Activated effector memory CD4-positive, alpha-beta T cell treated with anti-CD3 and anti-CD28 coated beads, Interleukin-2, amount 50 U/mL, for 16 hours (primary cell): ENCODE measurements around the gene HBE1.
"Not testable (repeated sequence)": the region's sequence is repeated elsewhere in the genome, so short reads cannot be mapped to it uniquely, and the experiment has no call there.

Source experiments
- DNase-seq: peaks from one replicate; pipeline ENCODE4 v3.0.0-alpha.2; 2020

HBE1 gene

DNA sequence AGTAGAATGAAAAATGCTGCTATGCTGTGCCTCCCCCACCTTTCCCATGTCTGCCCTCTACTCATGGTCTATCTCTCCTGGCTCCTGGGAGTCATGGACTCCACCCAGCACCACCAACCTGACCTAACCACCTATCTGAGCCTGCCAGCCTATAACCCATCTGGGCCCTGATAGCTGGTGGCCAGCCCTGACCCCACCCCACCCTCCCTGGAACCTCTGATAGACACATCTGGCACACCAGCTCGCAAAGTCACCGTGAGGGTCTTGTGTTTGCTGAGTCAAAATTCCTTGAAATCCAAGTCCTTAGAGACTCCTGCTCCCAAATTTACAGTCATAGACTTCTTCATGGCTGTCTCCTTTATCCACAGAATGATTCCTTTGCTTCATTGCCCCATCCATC lies 14.9 kb upstream of the HBE1 start:
- DNase-seq = no peak

- DNase-seq = no peak
Observed at GRCh38 chr11:5283882-5284281, 14.1 kb upstream of the HBE1 start.

GRCh38 chr11:5283086-5283485 lies 13.3 kb upstream of the HBE1 start:
- no peak for DNase-seq

GRCh38 chr11:5282628-5283027 lies 12.9 kb upstream of the HBE1 start:
- no peak for DNase-seq

DNA sequence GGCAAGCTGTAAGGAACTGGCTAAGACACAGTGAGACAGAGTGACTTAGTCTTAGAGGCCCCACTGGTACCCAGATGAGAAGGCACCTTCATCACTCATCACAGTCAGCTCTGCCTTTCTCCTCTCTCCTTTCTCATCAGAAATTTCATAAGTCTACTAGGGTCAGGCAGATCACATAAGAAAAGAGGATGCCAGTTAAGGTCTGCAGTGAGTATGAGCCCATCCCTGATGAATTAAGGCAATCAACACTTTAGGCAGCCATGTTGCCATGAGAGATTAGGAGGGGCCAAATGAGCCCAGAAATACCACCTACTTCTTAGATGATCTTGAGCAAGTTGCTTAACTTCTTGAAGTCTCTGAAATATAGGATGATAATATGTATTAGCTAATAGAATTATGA lies 11.9 kb upstream of the HBE1 start:
- no peak for DNase-seq

- DNase-seq = no peak
Observed at GRCh38 chr11:5280582-5281102, 10.9 kb upstream of the HBE1 start.

DNA sequence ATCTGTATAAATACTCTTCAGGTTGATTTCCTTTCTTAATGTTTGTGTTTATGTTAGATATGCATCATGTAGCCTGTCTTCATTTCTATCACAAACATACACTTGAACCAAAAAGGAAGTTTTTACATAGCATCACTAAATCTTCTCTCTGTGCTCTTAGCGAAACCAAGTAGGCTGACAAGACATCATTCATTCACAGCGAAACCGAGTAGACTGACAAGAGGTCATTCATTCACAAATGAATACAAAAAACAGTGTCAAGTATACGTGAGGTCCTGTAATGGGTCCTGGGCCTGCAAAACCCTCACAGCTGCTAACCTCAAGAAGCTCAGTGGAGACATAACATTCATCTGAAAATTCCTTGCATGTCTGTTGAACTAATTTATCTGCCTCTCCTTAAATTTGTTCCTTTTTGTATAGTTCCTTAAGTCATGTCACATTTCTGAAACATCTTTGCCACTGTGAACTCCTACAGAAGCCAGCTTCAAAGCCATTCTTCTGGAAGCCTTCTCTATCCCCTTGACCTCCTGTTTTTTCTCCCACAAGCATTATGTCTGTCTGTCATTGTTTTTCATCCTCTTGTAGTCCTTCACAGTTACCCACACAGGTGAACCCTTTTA lies 9.8 kb upstream of the HBE1 start:
- DNase-seq = no peak

DNA sequence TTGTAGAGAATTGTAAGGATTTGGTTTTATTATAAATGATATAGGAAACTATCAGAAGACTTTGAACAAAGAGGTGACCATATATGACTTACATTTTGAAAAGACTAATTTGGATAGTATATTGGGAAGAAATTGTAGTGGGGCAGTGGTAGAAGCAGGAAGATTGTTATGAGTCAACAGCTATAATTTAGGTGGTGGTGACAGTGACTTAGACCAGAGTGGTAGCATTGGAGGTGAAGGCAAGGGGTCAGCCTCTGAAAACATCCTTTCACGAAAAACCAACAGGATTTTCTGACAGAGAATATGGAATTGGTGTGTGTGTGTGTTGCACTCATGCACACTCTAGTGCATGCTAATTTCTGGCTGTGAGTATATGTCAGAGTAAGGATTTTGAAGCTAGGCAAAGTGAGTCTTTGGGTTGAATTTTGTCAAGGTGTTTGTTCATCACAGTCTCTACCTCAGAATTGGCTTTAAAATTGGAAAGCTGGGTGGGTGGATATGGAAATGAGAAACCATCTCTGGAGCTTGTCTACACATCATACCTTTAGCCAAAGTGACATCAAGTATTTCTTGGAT lies 8.2 kb upstream of the HBE1 start:
- DNase-seq = no peak

- DNase-seq = no peak
Observed at GRCh38 chr11:5276697-5277096, 7.0 kb upstream of the HBE1 start.

DNA sequence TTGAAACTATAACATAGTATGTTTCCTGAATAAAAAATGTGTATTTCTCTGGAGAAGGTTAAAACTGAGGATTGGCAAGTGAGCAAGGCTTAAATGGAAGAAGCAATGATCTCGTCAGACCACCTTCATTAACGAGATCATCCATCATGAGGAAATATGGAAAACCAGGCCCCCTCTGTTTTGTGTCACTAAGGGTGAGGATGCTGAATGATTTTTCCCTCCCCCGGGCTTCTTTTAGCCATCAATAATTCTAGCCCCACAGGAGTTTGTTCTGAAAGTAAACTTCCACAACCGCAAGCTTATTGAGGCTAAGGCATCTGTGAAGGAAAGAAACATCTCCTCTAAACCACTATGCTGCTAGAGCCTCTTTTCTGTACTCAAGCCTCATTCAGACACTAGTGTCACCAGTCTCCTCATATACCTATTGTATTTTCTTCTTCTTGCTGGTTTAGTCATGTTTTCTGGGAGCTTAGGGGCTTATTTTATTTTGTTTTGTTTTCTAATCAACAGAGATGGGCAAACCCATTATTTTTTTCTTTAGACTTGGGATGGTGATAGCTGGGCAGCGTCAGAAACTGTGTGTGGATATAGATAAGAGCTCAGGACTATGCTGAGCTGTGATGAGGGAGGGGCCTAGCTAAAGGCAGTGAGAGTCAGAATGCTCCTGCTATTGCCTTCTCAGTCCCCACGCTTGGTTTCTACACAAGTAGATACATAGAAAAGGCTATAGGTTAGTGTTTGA lies 5.8 kb upstream of the HBE1 start:
- no peak for DNase-seq

GRCh38 chr11:5274395-5274794 lies 4.7 kb upstream of the HBE1 start:
- DNase-seq = no peak

DNA sequence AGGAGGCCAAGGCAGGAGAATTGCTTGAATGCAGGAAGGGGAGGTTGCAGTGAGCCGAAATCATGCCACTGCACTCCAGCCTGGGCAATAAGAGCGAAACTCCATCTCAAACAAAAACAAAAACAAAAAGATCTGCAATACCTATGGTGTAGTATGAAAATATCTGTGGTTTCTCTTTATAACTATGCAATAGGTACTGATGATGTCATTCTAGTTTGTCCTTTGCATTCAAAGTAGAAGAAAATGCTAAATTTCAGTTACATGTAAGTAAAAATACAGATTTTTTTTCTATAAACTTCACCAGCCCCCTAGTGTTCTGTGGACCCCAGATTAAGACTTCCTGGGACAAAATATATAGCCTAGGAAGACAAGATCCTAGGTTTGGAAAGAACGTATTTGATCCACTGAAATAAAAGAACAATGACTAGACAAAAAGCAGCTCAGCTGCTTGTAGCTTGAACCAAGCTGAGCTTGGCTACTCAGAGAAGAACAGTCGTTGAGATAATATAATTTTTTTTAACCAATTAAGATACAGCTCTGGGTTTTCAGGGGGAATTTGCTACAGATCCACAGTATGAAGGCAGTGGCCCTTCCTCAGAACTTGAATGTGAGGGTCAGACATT lies 2.8 kb upstream of the HBE1 start:
- DNase-seq = no peak

GRCh38 chr11:5267033-5267563 lies 2.6 kb downstream of the HBE1 start:
- no peak for DNase-seq

GRCh38 chr11:5266609-5267008 lies 3.1 kb downstream of the HBE1 start:
- DNase-seq = no peak

DNA sequence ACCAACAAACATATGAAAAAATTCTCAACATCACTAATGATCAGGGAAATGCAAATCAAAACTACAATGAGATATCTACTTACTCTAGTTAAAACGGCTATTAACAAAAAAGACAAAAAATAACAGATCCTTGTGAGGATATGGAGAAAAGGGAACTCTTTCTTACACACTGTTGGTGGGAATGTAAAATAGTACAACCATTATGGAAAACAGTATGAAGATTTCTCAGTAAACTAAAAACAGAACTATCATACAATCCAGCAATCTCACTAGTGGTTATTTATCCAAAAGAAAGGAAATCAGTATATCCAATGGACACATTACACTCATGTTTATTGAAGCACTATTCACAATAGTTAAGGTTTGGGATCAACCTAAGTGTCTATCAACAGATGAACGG lies 3.9 kb downstream of the HBE1 start:
- no peak for DNase-seq

- no peak for DNase-seq
Observed at GRCh38 chr11:5258543-5259262, 11.0 kb downstream of the HBE1 start.

GRCh38 chr11:5257296-5257695 lies 12.4 kb downstream of the HBE1 start:
- no peak for DNase-seq

GRCh38 chr11:5254646-5255413 lies 14.9 kb downstream of the HBE1 start, which contains the start of gene HBG2:
Gene HBG2 (minus strand): TSS chr11:5254781. CDS start chr11:5254728, 53 bp downstream.
- DNase-seq = not testable (repeated sequence)

- DNase-seq = not testable (repeated sequence)
Observed at GRCh38 chr11:5254023-5254422, 15.7 kb downstream of the HBE1 start.

GRCh38 chr11:5253440-5253839 lies 16.3 kb downstream of the HBE1 start:
- DNase-seq = not testable (repeated sequence)

DNA sequence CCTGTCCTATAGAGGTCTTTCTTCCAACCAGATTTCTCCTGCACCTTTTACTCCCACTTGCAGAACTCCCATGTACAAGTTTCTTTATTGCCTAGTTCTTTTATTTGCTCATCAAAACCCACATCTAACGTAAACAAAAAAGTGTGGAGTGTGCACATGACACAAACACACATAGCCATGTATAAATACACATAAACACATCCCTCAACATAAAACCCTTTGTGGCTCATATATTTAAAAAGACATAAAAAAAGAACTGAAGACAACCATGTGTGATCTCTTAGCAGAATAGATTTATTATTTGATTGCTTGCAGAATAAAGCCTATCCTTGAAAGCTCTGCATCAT lies 16.9 kb downstream of the HBE1 start:
- DNase-seq = no peak
